H54 (cell line): ENCODE results near the gene SNRPB2.

ENCODE experiments used
- DNase-seq: peaks from one replicate; pipeline ENCODE4 v3.0.0; 2011; ENCODE audit warnings: low spot score, mixed read lengths; ENCODE audit not compliant: insufficient read length
- FAIRE-seq: peaks from 3 replicates; lab custom pipeline; 2011; peaks lifted over from hg19 to GRCh38; lab: Jason Lieb, UNC
- POLR2A ChIP-seq: IDR thresholded peaks from 2 replicates; pipeline ENCODE4 v1.6.1; 2011; ENCODE audit warnings: low read depth, mild to moderate bottlenecking, low read length

The SNRPB2 gene

GRCh38 chr20:16748308-16748900 lies 18.6 kb downstream of the SNRPB2 start, which contains the start of gene OTOR:
OTOR (plus strand) TSS chr20:16748358; CDS start chr20:16748402, 44 bp downstream.
- no peak for TF ChIP-seq POLR2A
- FAIRE-seq, result no peak
- no peak for DNase-seq

- DNase-seq (no peak), FAIRE-seq (no peak)
Observed at GRCh38 chr20:16749573-16749972, 19.7 kb downstream of the SNRPB2 start.

GRCh38 chr20:16752082-16752481 lies 22.3 kb downstream of the SNRPB2 start:
- no peak for FAIRE-seq
- DNase-seq, result no peak
- TF ChIP-seq POLR2A, result no peak

More at GRCh38 chr20:16749573-16749972, 19.7 kb downstream of the SNRPB2 start:
- no peak for TF ChIP-seq POLR2A

GRCh38 chr20:16752901-16753300 lies 23.1 kb downstream of the SNRPB2 start:
- no peak for TF ChIP-seq POLR2A
- DNase-seq, result no peak
- no peak for FAIRE-seq

GRCh38 chr20:16758454-16759180 lies 28.8 kb downstream of the SNRPB2 start:
- no peak for TF ChIP-seq POLR2A
- FAIRE-seq (no peak), DNase-seq (no peak)

GRCh38 chr20:16759181-16759563 lies 29.3 kb downstream of the SNRPB2 start:
- no peak for DNase-seq

GRCh38 chr20:16760431-16761304 lies 30.8 kb downstream of the SNRPB2 start:
- no peak for TF ChIP-seq POLR2A
- FAIRE-seq (no peak), DNase-seq (no peak)

More at GRCh38 chr20:16759181-16759563, 29.3 kb downstream of the SNRPB2 start:
- no peak for FAIRE-seq
- no peak for TF ChIP-seq POLR2A

- FAIRE-seq, result peak; percentile 70
- TF ChIP-seq POLR2A, result no peak
- peak; percentile 15 for DNase-seq
Observed at GRCh38 chr20:16761305-16761829, 31.5 kb downstream of the SNRPB2 start.

GRCh38 chr20:16764560-16764959 lies 34.7 kb downstream of the SNRPB2 start:
- TF ChIP-seq POLR2A, result no peak
- FAIRE-seq (no peak), DNase-seq (no peak)

- no peak for TF ChIP-seq POLR2A
- no peak for FAIRE-seq
Observed at GRCh38 chr20:16771213-16771612, 41.4 kb downstream of the SNRPB2 start.

GRCh38 chr20:16775961-16776360 lies 46.1 kb downstream of the SNRPB2 start:
- FAIRE-seq, result no peak

More at GRCh38 chr20:16771213-16771612, 41.4 kb downstream of the SNRPB2 start:
- no peak for DNase-seq

GRCh38 chr20:16777126-16777525 lies 47.3 kb downstream of the SNRPB2 start:
- DNase-seq, result no peak
- FAIRE-seq, result no peak
- TF ChIP-seq POLR2A, result no peak

More at GRCh38 chr20:16775961-16776360, 46.1 kb downstream of the SNRPB2 start:
- TF ChIP-seq POLR2A, result no peak
- DNase-seq, result no peak

GRCh38 chr20:16778159-16778558 lies 48.3 kb downstream of the SNRPB2 start:
- no peak for DNase-seq
- TF ChIP-seq POLR2A, result no peak
- no peak for FAIRE-seq

- no peak for DNase-seq
- no peak for TF ChIP-seq POLR2A
- no peak for FAIRE-seq
Observed at GRCh38 chr20:16781496-16781895, 51.7 kb downstream of the SNRPB2 start.
